ENCODE results near the gene TMUB2. TPM values are rescaled to one million over a fixed set of nuclear protein-coding genes. Genes with fewer than 3 reads are reported as not detected.
"Not testable (repeated sequence)": the region's sequence is repeated elsewhere in the genome, so short reads cannot be mapped to it uniquely, and the experiment has no call there.

TMUB2 gene
- polyA plus RNA-seq, 1 donor: 58.1 TPM

DNA sequence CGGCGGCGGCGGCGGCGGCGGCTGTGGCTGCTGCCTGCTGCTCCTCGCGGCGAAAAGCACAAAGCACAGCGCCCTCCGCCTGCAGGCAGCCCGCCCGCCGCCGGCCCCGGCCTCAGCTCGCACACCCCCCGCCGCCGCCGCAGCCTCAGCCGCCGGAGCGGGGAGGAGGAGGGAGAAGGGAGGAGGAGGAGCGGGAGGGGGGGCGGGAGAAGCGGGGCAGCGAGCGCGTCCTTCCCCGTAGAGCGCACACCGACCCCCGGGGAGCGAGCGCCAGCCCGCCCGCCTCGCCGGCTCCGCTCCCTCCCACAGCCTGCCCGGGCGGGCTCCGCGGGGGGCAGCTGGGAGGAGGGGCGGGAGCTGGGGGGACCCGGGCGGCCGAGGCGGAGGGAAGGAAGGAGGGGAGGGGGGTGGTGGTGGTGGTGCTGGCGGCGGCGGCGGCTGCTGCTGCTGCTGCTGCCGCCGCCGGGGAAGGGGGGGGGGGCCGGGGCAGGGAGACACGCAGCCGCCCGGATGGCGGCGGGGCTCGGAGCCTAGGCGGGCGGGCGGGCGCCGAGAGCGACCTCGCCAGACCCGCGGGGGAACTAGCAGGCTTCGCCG lies 32.9 kb downstream of the TMUB2 start, which contains the start of gene UBTF:
TSS of gene UBTF (minus strand) at position 60 of the 597 bp plus-strand sequence. CDS start 1,446 bp downstream, outside the sequence.
- peak; percentile 69 for DNase-seq

- DNase-seq: peak; percentile 70
Measured at GRCh38 chr17:44220213-44221083, 33.7 kb downstream of the TMUB2 start.

DNA sequence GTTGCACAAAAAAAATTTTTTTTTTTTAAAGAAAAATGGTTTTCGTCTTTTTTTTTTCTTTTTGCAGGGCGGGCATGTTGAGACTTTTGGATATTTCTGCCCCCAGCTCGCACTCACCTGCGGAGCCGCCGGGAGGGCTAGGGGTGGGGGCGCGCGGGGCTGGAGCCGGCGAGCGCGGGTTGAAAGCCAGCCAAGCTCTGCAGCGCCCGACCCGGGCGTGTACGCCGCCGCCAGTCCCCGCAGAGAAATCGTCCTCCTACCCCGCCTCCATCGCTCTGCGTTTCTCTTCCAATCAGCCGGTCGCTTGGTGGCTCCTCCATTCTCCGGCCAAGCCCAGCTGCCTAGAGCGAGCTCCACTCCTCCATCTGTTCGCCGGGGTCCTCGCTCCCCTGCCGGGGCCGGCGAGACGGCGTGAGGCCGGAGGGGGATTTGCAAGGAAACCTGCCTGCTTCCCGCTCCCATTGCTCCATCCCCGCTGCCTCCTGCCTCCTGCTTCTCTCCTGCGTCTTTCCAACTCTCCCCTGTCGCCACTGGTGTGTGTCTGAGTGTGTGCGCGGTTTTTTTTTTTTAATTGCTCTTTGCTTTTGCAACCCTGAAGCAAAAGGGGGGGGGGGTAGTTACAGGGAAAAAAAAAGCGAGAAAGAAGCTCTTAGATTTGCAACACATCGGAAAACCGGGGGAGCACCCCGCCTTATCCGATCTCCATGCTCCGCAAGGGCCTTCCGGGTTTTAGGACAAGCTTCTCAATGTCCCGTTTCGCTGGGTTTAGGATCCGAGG lies 34.5 kb downstream of the TMUB2 start:
- peak; percentile 80 for DNase-seq

GRCh38 chr17:44221862-44222111 lies 35.0 kb downstream of the TMUB2 start:
- DNase-seq: no peak

- DNase-seq: peak; percentile 61
Measured at GRCh38 chr17:44222112-44222869, 35.5 kb downstream of the TMUB2 start.

- no peak for DNase-seq
Measured at GRCh38 chr17:44223541-44224071, 36.8 kb downstream of the TMUB2 start.

DNA sequence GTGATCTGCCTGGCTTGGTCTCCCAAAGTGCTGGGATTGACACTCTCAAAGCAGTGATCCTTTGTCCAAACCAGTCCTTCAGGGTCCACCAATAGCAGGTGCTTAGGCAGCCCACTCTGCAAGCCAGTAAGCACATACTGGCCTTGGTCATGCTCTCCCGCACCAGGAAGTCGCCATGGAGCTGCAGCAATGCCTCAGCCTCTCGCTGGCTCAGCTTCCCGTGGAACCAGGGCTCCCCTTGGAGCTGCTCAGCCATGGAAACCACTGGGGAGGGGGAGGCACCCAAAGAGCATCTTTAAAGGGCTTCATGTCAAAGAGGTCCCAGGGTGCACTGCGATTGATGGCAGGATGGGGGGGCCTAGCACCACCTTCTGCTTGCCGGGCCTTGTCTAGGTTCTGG lies 42.3 kb downstream of the TMUB2 start:
- no peak for DNase-seq

GRCh38 chr17:44230140-44230539 lies 43.4 kb downstream of the TMUB2 start:
- DNase-seq: no peak

GRCh38 chr17:44232061-44232460 lies 45.3 kb downstream of the TMUB2 start:
- no peak for DNase-seq

- no peak for DNase-seq
Measured at GRCh38 chr17:44233582-44233981, 46.8 kb downstream of the TMUB2 start.

GRCh38 chr17:44235583-44235936 lies 48.8 kb downstream of the TMUB2 start:
- DNase-seq: no peak

DNA sequence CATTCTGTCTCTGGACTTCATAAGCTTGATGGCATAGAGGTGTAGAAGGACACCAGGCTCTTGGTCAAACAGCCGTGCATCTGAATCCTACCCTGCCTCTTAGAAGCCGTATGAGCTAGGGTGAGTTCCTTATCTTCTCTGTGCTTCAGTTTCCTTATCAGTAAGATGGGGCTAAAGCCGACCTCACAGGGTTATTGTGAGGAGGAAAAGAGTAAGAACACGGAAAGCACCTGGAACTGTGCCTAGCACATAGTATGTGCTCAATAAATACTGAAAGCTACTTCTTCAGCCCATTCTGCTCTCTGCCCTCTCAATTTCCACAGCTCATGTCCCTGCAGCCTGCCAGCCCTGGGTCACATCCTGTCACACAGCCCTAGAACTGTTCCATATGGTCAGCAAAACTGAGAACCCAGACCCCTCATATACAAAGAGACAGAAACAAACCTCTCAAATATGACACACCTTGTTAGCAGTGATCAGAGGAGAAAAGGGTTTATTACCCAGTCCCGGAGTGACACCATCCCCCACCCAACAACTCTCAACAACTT lies 49.7 kb downstream of the TMUB2 start:
- no peak for DNase-seq

DNA sequence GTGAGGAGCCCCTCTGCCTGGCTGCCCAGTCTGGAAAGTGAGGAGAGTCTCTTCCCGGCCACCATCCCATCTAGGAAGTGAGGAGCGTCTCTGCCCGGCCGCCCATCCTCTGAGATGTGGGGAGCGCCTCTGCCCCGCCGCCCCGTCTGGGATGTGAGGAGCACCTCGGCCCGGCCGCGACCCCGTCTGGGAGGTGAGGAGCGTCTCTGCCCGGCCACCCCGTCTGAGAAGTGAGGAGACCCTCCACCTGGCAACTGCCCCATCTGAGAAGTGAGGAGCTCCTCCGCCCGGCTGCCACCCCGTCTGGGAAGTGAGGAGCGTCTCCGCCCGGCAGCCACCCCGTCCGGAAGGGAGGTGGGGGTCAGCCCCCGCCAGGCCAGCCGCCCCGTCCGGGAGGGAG lies 51.1 kb downstream of the TMUB2 start:
- not testable (repeated sequence) for DNase-seq

- DNase-seq: no peak
Measured at GRCh38 chr17:44241106-44241624, 54.4 kb downstream of the TMUB2 start.

Other genes with a start within 250 kb of the TMUB2 start
- gene PPY, start 244.5 kb upstream of the TMUB2 start, polyA plus RNA-seq (ENCODE audit: insufficient read length): not detected
- not detected for gene PYY, start 233.0 kb upstream of the TMUB2 start, polyA plus RNA-seq (ENCODE audit: insufficient read length)
- gene NAGS, start 182.3 kb upstream of the TMUB2 start, polyA plus RNA-seq (ENCODE audit: insufficient read length): 0.19 TPM
- 33.1 TPM for gene TMEM101, start 172.0 kb upstream of the TMUB2 start, polyA plus RNA-seq (ENCODE audit: insufficient read length)
- gene LSM12, start 120.3 kb upstream of the TMUB2 start, polyA plus RNA-seq (ENCODE audit: insufficient read length): 23.3 TPM
- 39.3 TPM for gene G6PC3, start 116.2 kb upstream of the TMUB2 start, polyA plus RNA-seq (ENCODE audit: insufficient read length)
- 64.6 TPM for gene HDAC5, start 63.3 kb upstream of the TMUB2 start, polyA plus RNA-seq (ENCODE audit: insufficient read length)
- gene HROB, start 45.0 kb upstream of the TMUB2 start, polyA plus RNA-seq (ENCODE audit: insufficient read length): 2.7 TPM
- 26.9 TPM for gene ASB16, start 16.3 kb upstream of the TMUB2 start, polyA plus RNA-seq (ENCODE audit: insufficient read length)
- gene ATXN7L3, start 12.9 kb downstream of the TMUB2 start, polyA plus RNA-seq (ENCODE audit: insufficient read length): 59.5 TPM
- gene UBTF, start 32.7 kb downstream of the TMUB2 start, polyA plus RNA-seq (ENCODE audit: insufficient read length): 74.0 TPM
- gene SLC4A1, start 81.2 kb downstream of the TMUB2 start, polyA plus RNA-seq (ENCODE audit: insufficient read length): 9.0 TPM
- gene RUNDC3A, start 121.6 kb downstream of the TMUB2 start, polyA plus RNA-seq (ENCODE audit: insufficient read length): 1.1 TPM
- gene SLC25A39, start 137.9 kb downstream of the TMUB2 start, polyA plus RNA-seq (ENCODE audit: insufficient read length): 54.8 TPM
- gene GRN, start 158.3 kb downstream of the TMUB2 start, polyA plus RNA-seq (ENCODE audit: insufficient read length): 277 TPM
- 166 TPM for gene FAM171A2, start 176.9 kb downstream of the TMUB2 start, polyA plus RNA-seq (ENCODE audit: insufficient read length)
- 3.8 TPM for gene ITGA2B, start 202.7 kb downstream of the TMUB2 start, polyA plus RNA-seq (ENCODE audit: insufficient read length)

Measured in hindlimb muscle (tissue), 1 donor.